ENCODE measurements around the gene PLCH1. TPM values are rescaled to one million over a fixed set of nuclear protein-coding genes. Genes with fewer than 3 reads are reported as not detected.

The PLCH1 gene
- total and polyA plus RNA-seq, 4 donors, result 0.08 to 0.57 TPM; not detected in 2

DNA sequence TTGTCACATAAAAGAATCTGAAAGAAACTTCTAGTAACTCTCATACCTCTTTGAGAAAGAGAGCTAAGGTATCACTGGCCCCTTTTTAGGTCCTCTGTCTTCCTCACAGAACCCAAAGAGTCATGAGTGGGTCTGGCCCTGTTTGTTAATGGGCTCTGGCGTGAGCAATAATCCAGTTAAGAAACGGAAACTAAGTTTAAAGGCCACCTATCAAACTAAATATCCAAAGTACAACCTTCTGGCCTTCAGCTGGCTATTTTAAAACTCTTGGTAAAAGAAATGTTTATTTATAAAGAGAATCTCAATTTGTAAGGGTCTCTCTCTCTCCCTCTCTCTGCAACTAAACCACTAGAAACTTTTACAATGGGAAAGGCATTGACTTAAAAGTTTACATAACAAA is 380.4 kb downstream of the PLCH1 start:
- whole genome bisulfite sequencing, 2 donors, result 85 to 89% methylated on average over 2 of the region's 2 CpGs
- H3K4me1 ChIP-seq (ENCODE audit: control insufficient read depth in 1 of 2, insufficient read depth in 2 of 2, low read length in 2 of 2), result no peaks in the 10 kb centered on the region
- H3K27ac ChIP-seq (ENCODE audit: low read depth in 1 of 2, low read length in 2 of 2), result no peak overlapping the region
- no peaks in the 10 kb centered on the region for H3K27me3 ChIP-seq (ENCODE audit: control insufficient read depth in 1 of 2, insufficient read depth in 2 of 2, low read length in 1 of 2)
- ATAC-seq (ENCODE audit: low FRiP score) (no peak), DNase-seq (no peak)
- H3K36me3 ChIP-seq (ENCODE audit: control insufficient read depth in 1 of 2, insufficient read depth in 2 of 2, low read length in 1 of 2), result no peaks in the 10 kb centered on the region
- intact Hi-C loops (cut with DNase I), result no loop called here
- H3K9me3 ChIP-seq (ENCODE audit: control insufficient read depth, low read length), result no peaks in the 10 kb centered on the region
- H3K4me3 ChIP-seq (ENCODE audit: low read length in 2 of 2), result no peak overlapping the region

DNA sequence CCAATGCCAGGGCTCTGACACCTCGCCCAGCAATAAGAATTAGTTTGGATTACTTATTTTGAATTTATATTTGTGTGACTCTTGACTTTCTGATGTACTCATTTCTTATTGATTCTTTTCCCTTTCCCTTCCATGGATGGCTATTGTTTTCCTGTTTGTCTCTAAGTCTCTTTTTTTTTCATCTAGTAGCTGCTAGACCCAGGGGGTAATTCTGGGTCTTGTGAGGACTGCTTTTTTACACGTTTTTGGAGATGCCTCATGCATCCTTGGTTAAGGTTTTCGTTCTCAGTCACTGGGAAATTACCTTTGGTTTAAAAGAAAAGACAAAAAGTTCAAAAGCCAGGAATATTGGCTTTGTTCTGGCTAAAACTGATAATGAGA is 381.2 kb downstream of the PLCH1 start:
- H3K27me3 ChIP-seq (ENCODE audit: control insufficient read depth in 1 of 2, insufficient read depth in 2 of 2, low read length in 1 of 2), result no peaks in the 10 kb centered on the region
- H3K27ac ChIP-seq (ENCODE audit: low read depth in 1 of 2, low read length in 2 of 2), result no peak overlapping the region
- ATAC-seq (ENCODE audit: low FRiP score) (no peak), DNase-seq (no peak)
- H3K4me1 ChIP-seq (ENCODE audit: control insufficient read depth in 1 of 2, insufficient read depth in 2 of 2, low read length in 2 of 2), result no peaks in the 10 kb centered on the region
- 73 to 75% methylated on average over 3 of the region's 3 CpGs for WGBS, 2 donors
- intact Hi-C loops (cut with DNase I), result no loop called here
- H3K9me3 ChIP-seq (ENCODE audit: control insufficient read depth, low read length), result no peaks in the 10 kb centered on the region
- no peaks in the 10 kb centered on the region for H3K36me3 ChIP-seq (ENCODE audit: control insufficient read depth in 1 of 2, insufficient read depth in 2 of 2, low read length in 1 of 2)
- no peak overlapping the region for H3K4me3 ChIP-seq (ENCODE audit: low read length in 2 of 2)

DNA sequence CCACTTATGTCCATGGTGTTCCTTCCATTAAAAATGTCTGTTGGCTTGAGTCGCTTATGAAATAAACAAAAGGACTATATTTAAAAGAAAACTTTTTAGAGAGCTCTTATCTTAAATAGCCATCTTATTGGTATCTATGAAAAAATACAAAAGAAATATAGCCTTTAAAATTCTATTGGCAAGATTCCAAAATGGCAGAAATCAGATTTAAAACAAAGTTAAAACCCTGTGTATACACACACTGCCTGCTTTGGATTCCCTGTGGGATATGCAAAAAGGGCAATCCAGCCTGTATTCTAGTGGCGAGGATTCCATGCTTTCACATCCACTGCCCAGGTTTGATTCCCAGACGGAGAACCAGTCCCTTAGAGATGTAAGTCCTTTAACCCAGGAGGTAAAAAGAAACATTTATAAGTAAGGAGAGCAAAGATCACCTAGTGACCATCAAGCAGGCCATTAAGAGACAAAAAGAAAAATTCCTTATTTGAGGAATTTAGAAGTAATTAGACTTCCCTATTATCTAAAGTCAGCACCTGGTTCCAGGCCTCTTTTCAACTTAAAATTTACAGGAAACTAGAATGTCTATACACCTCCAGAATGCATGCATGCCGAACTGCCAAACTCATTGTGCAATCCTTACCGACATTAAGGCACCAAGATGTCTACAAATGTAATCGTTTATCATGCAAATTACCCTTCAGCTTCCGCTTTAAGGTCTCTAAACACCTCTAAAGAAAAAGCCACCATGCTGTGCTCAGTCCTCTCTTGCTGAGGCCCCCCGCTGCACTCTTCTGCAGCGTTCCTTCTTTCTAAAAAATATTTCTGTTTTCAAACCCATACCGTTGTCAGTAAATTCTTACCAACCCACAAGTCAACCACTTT is 381.8 kb downstream of the PLCH1 start:
- intact Hi-C loops (cut with DNase I), result no loop called here
- H3K36me3 ChIP-seq (ENCODE audit: control insufficient read depth in 1 of 2, insufficient read depth in 2 of 2, low read length in 1 of 2), result no peaks in the 10 kb centered on the region
- no peaks in the 10 kb centered on the region for H3K9me3 ChIP-seq (ENCODE audit: control insufficient read depth, low read length)
- no peak overlapping the region for H3K4me3 ChIP-seq (ENCODE audit: low read length in 2 of 2)
- DNase-seq (no peak), ATAC-seq (ENCODE audit: low FRiP score) (no peak)
- WGBS, 2 donors, result 62 to 71% methylated on average over 10 of the region's 10 CpGs
- no peaks in the 10 kb centered on the region for H3K4me1 ChIP-seq (ENCODE audit: control insufficient read depth in 1 of 2, insufficient read depth in 2 of 2, low read length in 2 of 2)
- no peaks in the 10 kb centered on the region for H3K27me3 ChIP-seq (ENCODE audit: control insufficient read depth in 1 of 2, insufficient read depth in 2 of 2, low read length in 1 of 2)
- no peak overlapping the region for H3K27ac ChIP-seq (ENCODE audit: low read depth in 1 of 2, low read length in 2 of 2)

DNA sequence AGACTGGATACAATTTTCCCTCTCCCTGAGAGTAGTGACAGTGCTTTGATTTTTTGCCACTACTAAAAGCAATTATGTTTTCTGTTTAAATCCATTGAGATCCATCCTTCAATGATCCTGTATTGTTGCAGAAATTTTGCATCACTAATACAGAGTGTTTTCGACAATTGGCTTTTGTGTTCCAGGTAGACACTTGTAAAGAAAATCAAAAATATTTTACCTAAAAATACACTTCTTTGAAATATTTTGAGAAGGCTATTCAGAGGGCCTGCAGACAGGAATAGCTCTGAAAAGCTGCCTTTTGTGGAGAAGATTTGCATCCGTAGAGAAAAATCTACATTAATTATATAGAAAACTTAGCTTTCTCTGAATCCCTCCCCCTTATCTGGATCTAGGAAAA is 384.6 kb downstream of the PLCH1 start:
- Histone ChIP-seq H3K4me3 (ENCODE audit: low read length in 2 of 2) (no peak overlapping the region), H3K27ac (ENCODE audit: low read depth in 1 of 2, low read length in 2 of 2) (no peak overlapping the region), H3K27me3 (ENCODE audit: control insufficient read depth in 1 of 2, insufficient read depth in 2 of 2, low read length in 1 of 2) (no peaks in the 10 kb centered on the region), H3K36me3 (ENCODE audit: control insufficient read depth in 1 of 2, insufficient read depth in 2 of 2, low read length in 1 of 2) (no peaks in the 10 kb centered on the region), H3K9me3 (ENCODE audit: control insufficient read depth, low read length) (no peaks in the 10 kb centered on the region), H3K4me1 (ENCODE audit: control insufficient read depth in 1 of 2, insufficient read depth in 2 of 2, low read length in 2 of 2) (no peaks in the 10 kb centered on the region)
- 85 to 94% methylated on average over 2 of the region's 2 CpGs for WGBS, 2 donors
- ATAC-seq (ENCODE audit: low FRiP score) (no peak), DNase-seq (no peak)
- intact Hi-C loops (cut with DNase I), result no loop called here

DNA sequence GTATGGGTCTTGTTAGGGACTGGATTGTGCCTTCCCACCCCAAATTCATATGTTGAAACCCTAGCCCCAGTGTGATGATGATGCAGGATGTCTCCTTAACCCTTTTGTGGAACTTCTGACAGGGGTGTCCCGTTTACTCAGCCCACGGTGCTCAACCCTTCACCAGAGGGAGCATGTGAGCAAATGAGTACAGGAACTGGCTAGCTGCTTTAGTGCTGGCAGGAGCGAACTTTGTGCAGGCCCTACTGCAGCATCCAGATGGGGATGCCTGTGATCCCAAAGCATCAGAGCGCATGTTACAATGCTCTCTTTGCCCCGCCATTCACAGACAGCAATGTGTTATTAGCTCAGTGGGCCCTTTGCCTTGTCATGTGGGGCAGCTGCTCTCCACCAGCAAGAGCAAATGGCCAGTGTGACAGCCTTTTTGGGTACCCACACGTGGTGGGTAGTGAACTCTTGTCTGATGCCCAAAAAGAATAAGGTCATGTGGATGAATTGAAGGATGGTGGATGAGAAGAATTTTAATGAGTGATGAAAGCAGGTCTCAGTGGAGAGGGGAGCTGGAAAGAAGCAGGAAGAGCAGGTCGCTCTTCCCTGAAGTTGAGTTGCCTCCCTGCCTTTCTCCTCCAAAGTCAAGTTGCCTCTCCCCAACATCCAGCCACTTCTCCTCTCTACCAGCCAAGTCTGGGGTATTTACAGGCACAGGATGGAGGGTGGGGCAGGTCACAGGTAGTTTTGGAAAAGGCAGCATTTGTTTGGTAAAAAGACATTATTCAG is 388.1 kb downstream of the PLCH1 start:
- ATAC-seq (ENCODE audit: low FRiP score), result no peak
- Histone ChIP-seq H3K27me3 (ENCODE audit: control insufficient read depth in 1 of 2, insufficient read depth in 2 of 2, low read length in 1 of 2) (no peaks in the 10 kb centered on the region), H3K36me3 (ENCODE audit: control insufficient read depth in 1 of 2, insufficient read depth in 2 of 2, low read length in 1 of 2) (no peaks in the 10 kb centered on the region), H3K4me1 (ENCODE audit: control insufficient read depth in 1 of 2, insufficient read depth in 2 of 2, low read length in 2 of 2) (no peaks in the 10 kb centered on the region), H3K4me3 (ENCODE audit: low read length in 2 of 2) (no peak overlapping the region), H3K9me3 (ENCODE audit: control insufficient read depth, low read length) (no peaks in the 10 kb centered on the region), H3K27ac (ENCODE audit: low read depth in 1 of 2, low read length in 2 of 2) (no peak overlapping the region)
- WGBS, 2 donors, result 65% methylated on average over 7 of the region's 7 CpGs
- intact Hi-C loops (cut with DNase I), result no loop called here
- no peak for DNase-seq

DNA sequence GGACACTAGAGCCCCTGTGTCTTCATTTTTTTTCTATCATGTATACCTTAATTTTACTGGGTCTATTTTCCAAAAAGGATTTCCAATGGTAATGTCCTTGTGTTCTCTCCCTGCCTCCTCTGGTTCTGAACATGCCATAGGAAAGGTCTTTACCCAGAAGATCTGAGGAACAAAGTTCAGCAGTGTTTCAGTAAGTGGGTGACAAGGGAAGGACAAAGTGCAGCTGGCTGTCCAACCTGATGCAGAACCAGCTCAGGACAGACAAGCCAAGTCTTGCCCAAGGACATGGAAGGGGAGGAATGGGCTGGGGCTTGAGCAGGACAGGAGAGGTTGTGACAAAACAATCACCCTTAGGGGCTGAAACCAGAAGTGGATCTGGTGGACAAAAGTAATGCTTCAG is 390.2 kb downstream of the PLCH1 start:
- intact Hi-C loops (cut with DNase I), result loop anchor here in 1 of 2 donors (2.0 kb wide), 1 partner anchor 342 kb away; no protein-coding TSS in a partner anchor

DNA sequence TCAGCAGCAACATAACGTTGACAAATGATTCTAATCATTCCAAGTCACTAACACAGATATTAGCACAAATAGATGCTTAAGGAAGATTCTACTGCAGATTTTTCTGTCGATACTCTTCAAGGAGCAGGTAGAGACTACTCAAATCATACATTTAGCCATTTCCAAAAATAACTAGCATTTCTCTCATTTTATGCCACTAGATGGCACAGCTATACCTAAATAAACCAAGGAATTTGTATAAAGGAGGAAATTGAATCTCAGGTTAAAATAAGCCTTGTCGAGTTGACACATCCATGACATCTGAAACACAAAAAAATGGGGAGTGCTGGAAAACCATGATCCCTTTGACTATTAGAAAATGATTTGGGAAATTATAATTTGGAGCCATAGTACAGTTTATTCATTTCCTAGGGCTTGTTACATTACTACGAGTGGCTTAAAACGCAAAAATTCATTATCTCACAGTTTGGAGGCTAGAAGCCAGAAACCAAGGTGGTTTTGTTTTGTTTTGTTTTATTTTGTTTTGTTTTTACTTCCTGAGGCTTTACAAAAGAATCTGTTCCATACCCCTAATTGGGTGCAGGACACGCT is 391.9 kb downstream of the PLCH1 start:
- DNase-seq (no peak), ATAC-seq (ENCODE audit: low FRiP score) (no peak)
- 49 to 51% methylated on average over 6 of the region's 6 CpGs for WGBS, 2 donors
- Histone ChIP-seq H3K9me3 (ENCODE audit: control insufficient read depth, low read length) (no peaks in the 10 kb centered on the region), H3K27me3 (ENCODE audit: control insufficient read depth in 1 of 2, insufficient read depth in 2 of 2, low read length in 1 of 2) (no peaks in the 10 kb centered on the region), H3K4me3 (ENCODE audit: low read length in 2 of 2) (no peak overlapping the region), H3K36me3 (ENCODE audit: control insufficient read depth in 1 of 2, insufficient read depth in 2 of 2, low read length in 1 of 2) (no peaks in the 10 kb centered on the region), H3K27ac (ENCODE audit: low read depth in 1 of 2, low read length in 2 of 2) (no peak overlapping the region), H3K4me1 (ENCODE audit: control insufficient read depth in 1 of 2, insufficient read depth in 2 of 2, low read length in 2 of 2) (no peaks in the 10 kb centered on the region)
- intact Hi-C loops (cut with DNase I), result loop anchor here in 1 of 2 donors (2.0 kb wide), 1 partner anchor 350 kb away; no protein-coding TSS in a partner anchor

More for the DNA sequence above, 390.2 kb downstream of the PLCH1 start:
- no peak for DNase-seq
- Histone ChIP-seq H3K36me3 (ENCODE audit: control insufficient read depth in 1 of 2, insufficient read depth in 2 of 2, low read length in 1 of 2) (no peaks in the 10 kb centered on the region), H3K4me1 (ENCODE audit: control insufficient read depth in 1 of 2, insufficient read depth in 2 of 2, low read length in 2 of 2) (no peaks in the 10 kb centered on the region), H3K9me3 (ENCODE audit: control insufficient read depth, low read length) (no peaks in the 10 kb centered on the region), H3K27me3 (ENCODE audit: control insufficient read depth in 1 of 2, insufficient read depth in 2 of 2, low read length in 1 of 2) (no peaks in the 10 kb centered on the region), H3K4me3 (ENCODE audit: low read length in 2 of 2) (no peak overlapping the region), H3K27ac (ENCODE audit: low read depth in 1 of 2, low read length in 2 of 2) (no peak overlapping the region)
- ATAC-seq (ENCODE audit: low FRiP score), result no peak

DNA sequence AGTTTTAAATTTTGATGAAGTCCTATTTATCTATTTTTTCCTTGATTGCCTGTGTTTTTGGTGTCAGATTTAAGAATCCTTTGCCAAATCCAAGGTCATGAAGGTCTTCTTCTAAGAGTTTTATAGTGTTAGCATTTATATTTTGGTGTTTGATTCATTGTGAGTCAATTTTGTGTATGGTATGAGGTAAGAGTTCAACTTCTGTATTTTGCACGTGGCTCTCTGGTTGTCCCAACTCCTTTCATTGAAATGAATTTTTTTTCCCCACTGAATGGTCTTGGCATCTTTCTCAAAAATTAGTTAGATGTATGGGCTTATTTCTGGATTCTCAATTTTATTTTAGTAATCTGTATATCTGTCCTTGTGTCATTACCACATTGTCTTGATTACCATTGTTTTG is 394.3 kb downstream of the PLCH1 start:
- H3K4me3 ChIP-seq (ENCODE audit: low read length in 2 of 2), result no peak overlapping the region
- 91 to 93% methylated on average over 1 of the region's 1 CpG for WGBS, 2 donors
- intact Hi-C loops (cut with DNase I), result no loop called here

More for the DNA sequence above, 394.3 kb downstream of the PLCH1 start:
- no peaks in the 10 kb centered on the region for H3K4me1 ChIP-seq (ENCODE audit: control insufficient read depth in 1 of 2, insufficient read depth in 2 of 2, low read length in 2 of 2)
- ATAC-seq (ENCODE audit: low FRiP score) (no peak), DNase-seq (no peak)
- H3K27me3 ChIP-seq (ENCODE audit: control insufficient read depth in 1 of 2, insufficient read depth in 2 of 2, low read length in 1 of 2), result no peaks in the 10 kb centered on the region
- H3K9me3 ChIP-seq (ENCODE audit: control insufficient read depth, low read length), result no peaks in the 10 kb centered on the region
- no peak overlapping the region for H3K27ac ChIP-seq (ENCODE audit: low read depth in 1 of 2, low read length in 2 of 2)
- H3K36me3 ChIP-seq (ENCODE audit: control insufficient read depth in 1 of 2, insufficient read depth in 2 of 2, low read length in 1 of 2), result no peaks in the 10 kb centered on the region
